Stimulated activated CD8-positive, alpha-beta memory T cell treated with anti-CD3 and anti-CD28 coated beads, Interleukin-12 subunit alpha, Interleukin-12 subunit beta, amount 100 ng/mL, for 24 hours (primary cell): ENCODE measurements around the gene DNAJC5.
A peak's percentile ranks its signal among the peaks of the same experiment; 100 is the strongest.

ENCODE experiments used
- DNase-seq: peaks from one replicate; pipeline ENCODE4 v3.0.0-alpha.2; 2020; ENCODE audit errors: extremely low read depth

DNAJC5 gene

GRCh38 chr20:63980806-63981728 lies 86.1 kb downstream of the DNAJC5 start, which contains the start of gene PRPF6:
Gene PRPF6 (plus strand): TSS chr20:63981132. CDS start chr20:63981246, 114 bp downstream.
- DNase-seq = peak; percentile 89

- DNase-seq = no peak
Measured at GRCh38 chr20:63982937-63983336, 88.0 kb downstream of the DNAJC5 start.
